Superior temporal gyrus (tissue), 1 donor: ENCODE results near the gene GATAD1.
"Not testable (repeated sequence)": the region's sequence is repeated elsewhere in the genome, so short reads cannot be mapped to it uniquely, and the experiment has no call there.

Experiments
- DNase-seq: peaks from one replicate; pipeline ENCODE4 v3.0.0-alpha.2; 2016; ENCODE audit errors: extremely low spot score

GATAD1 gene

GRCh38 chr7:92483624-92484023, 36.3 kb downstream of the GATAD1 start:
- not testable (repeated sequence) for DNase-seq

- not testable (repeated sequence) for DNase-seq
Measured at GRCh38 chr7:92484226-92484625, 36.9 kb downstream of the GATAD1 start.

GRCh38 chr7:92485267-92485892, 38.1 kb downstream of the GATAD1 start:
- no peak for DNase-seq

- DNase-seq, result no peak
Measured at GRCh38 chr7:92485974-92486373, 38.7 kb downstream of the GATAD1 start.

DNA sequence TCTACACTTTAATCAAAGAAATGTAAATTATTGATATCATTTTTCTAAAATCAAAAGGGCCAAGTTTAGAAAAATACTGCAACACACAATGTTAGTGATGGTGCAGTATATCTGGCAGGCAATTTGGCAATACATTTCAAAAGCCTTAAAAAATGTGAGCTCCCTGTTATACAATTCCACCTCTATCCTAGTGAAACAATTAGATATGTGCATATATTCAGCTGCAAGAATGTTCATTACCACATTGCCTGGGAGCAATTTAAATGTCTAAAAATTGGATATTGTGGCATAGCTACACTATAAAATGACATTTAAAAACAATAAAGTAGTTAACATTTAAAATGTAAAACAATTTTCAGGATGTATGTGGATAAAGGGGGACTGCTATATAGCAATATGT, 40.5 kb downstream of the GATAD1 start:
- no peak for DNase-seq

- no peak for DNase-seq
Measured at GRCh38 chr7:92489634-92490033, 42.4 kb downstream of the GATAD1 start.

DNA sequence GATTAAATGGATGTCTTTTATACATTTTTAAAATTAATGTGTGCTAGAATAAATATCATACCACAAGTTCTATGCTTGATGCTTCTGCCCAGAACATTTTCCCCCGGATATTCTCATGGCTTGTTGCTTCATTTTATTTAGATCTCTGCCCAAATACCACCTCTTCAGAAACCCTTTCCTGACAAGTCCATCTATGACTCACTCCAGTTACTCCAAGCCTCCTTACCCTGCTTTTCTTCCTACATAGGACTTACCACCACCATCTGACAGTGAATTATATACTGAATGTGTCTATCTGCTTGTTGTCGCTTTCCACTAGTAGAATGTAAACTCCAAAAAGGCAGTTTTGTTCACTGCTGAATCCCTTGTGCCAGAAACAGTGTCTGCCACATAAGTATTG, 49.6 kb downstream of the GATAD1 start:
- no peak for DNase-seq

DNA sequence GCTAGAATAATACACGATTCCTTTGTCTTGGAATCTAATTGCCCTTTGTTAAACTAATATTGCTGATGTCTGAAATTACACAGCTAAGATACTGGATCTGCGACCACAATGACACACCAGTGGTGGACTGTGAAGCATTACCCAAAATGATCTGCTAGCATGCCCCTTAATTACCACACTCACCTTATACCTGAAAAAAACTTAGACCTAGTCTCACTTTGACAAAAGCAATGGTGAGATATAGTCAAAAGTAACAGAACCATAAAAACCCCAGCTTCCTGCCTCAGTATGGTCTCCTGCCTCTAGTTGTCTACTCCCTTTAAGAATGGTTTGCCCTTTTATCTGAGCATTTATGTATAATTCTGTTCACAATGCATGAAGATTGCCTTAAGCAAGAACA, 51.3 kb downstream of the GATAD1 start:
- DNase-seq, result no peak

- DNase-seq, result no peak
Measured at GRCh38 chr7:92503767-92504166, 56.5 kb downstream of the GATAD1 start.

DNA sequence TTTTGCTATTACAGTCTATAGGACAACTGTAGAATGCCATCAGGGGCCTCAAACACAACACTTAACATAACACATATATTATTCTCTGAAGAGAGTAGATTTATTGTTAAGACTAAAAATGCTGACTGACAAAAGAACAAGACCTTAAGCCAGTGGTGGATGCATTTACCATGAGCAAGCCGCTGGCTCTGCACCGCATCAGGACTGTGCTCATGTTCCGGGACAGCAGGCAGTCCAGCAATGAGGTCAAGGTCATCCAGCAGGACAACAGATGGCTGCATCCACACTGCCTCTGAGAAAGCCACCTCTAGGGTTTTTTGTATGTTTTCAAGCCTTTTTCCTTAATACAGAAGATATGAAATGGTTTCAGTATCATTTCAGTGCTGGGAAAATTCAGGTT, 57.3 kb downstream of the GATAD1 start:
- no peak for DNase-seq

DNA sequence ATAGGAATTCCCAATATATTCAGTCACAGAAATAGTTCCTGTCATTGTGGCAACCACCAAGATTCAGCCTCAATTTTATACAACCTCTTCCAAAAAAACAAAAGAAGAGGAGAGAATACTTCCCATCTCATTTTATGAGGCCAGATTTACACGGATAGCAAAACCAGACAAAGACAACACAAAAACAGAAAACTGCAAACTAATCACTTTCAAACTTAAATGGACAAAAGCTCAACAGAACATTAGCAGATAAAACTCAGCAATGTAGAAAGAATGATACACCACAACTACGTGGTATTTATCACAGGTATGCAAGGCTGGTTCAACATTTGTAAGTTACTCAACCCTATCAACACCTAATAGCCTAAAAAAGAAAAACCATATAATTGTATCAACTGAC, 59.1 kb downstream of the GATAD1 start:
- no peak for DNase-seq

DNA sequence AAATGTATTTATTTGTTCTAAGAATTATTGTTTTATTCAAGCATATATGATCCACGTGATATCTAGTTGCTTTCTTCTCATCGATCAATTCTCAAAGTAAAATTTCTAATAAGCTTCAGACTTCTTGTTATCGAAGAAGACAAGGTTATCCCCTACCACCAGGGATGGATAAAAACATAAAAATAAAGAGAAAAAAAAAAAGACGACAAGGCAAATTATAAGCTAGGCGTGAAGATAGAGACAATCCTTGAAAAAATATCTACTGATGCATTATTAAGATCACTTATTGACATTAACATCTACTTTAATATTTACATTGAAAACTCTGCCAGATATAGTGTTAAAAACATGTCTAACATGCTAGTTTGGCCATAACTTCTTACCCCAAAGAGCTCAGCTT, 61.7 kb downstream of the GATAD1 start:
- no peak for DNase-seq
